Stimulated activated CD8-positive, alpha-beta memory T cell treated with anti-CD3 and anti-CD28 coated beads, Interleukin-4, amount 100 ng/mL, for 48 hours (primary cell): Measurements from ENCODE around the gene ME2.
"Not testable (repeated sequence)": the region's sequence is repeated elsewhere in the genome, so short reads cannot be mapped to it uniquely, and the experiment has no call there.

ENCODE experiments used
- DNase-seq: peaks from one replicate; pipeline ENCODE4 v3.0.0-alpha.2; 2020

ME2 gene

GRCh38 chr18:50878345-50879301 is at the start of gene ME2:
ME2 (plus strand) TSS chr18:50879118; CDS start chr18:50895821, 16,703 bp downstream.
- peak; percentile 95 for DNase-seq

- DNase-seq, result no peak
Measured at GRCh38 chr18:50829644-50830043, 49.3 kb upstream of the ME2 start.

DNA sequence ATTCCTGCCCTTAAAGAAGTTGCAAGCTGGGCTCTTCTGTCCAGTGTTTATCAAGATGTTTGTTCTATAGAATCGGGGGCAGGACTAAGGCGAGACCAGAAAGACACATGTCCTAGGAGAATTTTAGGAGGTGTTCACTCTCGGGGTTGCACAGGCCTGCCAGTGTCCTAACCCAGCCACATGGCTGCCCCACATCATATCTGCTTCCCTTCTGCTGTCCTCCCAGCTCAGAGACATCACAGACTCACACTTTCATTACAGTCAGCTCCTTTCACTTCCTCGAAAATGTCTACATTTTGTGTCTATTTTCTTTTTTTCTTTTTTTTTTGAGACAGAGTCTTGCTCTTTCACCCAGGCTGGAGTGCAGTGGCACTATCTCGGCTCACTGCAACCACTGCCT is 48.4 kb upstream of the ME2 start:
- DNase-seq, result no peak

DNA sequence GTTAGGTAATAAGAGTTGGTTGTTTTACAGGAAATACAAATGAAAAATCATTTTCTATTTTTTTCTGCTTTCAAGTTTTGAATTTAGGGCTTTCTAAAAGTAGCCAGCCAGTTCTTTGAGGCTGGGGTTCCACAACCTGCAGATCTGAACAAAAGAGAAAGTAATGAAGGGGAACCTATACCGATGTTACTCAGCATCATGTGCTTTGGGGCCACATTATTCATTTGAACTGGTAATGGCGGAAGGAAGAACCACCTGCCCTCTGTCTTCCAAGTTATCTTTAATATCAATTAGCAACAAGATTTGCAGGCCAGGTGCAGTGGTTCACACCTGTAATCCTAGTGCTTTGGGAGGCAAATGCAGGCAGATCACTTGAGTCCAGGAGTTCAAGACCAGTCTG is 46.2 kb upstream of the ME2 start:
- DNase-seq, result no peak

GRCh38 chr18:50833496-50833895 is 45.4 kb upstream of the ME2 start:
- not testable (repeated sequence) for DNase-seq

GRCh38 chr18:50836521-50836957 is 42.4 kb upstream of the ME2 start:
- no peak for DNase-seq

DNA sequence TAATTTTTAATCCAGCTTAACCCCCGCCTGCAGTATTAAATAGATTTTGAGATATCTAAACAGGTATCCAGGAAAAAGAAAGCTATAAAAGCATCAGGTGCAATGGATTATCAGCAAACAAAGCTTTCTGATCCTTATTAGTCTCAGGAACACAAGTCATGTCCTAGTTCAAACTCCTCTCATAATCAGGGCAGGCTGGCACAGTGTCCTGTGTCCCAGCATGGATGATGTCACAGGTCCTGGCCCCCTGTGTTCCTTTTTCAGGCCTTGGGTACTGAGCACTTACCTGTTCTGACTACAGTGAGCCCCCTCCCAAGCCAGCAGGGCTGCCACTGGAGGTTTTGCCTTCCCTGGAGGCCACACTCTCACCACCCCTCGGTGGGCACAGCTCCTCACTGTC is 39.6 kb upstream of the ME2 start:
- DNase-seq, result no peak

- DNase-seq, result no peak
Measured at GRCh38 chr18:50839996-50840395, 38.9 kb upstream of the ME2 start.

- no peak for DNase-seq
Measured at GRCh38 chr18:50842846-50843245, 36.1 kb upstream of the ME2 start.

- DNase-seq, result no peak
Measured at GRCh38 chr18:50844554-50844953, 34.4 kb upstream of the ME2 start.

DNA sequence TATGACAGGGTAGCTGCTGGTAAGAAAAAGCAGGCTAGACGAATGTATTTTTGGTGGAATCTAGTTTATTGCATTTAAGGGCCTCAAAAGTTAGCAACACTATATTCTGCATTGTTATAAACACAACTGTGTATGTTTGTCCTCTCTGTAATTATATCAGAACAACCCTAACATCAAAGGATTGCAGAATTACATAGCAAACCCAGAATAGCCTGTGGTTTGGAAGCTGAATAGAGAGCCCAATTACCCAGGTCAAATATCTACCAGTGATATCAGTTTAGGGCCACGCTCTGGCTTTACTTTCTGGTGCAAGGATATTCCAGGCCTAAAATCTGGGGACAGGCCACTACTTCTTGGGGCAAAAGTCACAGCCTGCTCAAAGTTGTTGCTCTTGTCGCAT is 34.0 kb upstream of the ME2 start:
- DNase-seq, result no peak

DNA sequence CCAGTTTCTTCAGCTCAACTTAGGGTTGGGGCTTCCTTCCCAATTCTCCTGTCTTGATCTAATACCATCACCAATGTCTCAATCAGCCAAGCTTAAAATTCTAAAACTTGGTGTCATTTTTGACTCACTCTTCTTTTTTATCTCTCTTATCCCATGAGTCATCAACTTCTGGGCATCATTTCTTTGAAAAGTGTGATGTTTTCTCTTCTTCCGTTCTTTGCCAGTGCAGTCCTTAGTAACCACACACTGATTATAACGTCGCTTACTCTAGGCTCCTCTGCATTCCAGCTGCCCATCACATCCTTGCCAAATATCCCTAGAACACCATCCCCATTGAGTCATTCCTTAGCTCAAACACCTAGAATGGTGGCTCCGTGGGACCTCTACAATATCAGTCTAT is 31.7 kb upstream of the ME2 start:
- DNase-seq, result no peak

- DNase-seq, result no peak
Measured at GRCh38 chr18:50848061-50848551, 30.8 kb upstream of the ME2 start.

GRCh38 chr18:50848991-50849390 is 29.9 kb upstream of the ME2 start:
- DNase-seq, result no peak

- no peak for DNase-seq
Measured at GRCh38 chr18:50849419-50849821, 29.5 kb upstream of the ME2 start.

GRCh38 chr18:50850307-50851065 is 28.4 kb upstream of the ME2 start:
- DNase-seq, result no peak

- no peak for DNase-seq
Measured at GRCh38 chr18:50853863-50854271, 25.1 kb upstream of the ME2 start.

GRCh38 chr18:50855976-50856757 is 22.8 kb upstream of the ME2 start:
- DNase-seq, result no peak

DNA sequence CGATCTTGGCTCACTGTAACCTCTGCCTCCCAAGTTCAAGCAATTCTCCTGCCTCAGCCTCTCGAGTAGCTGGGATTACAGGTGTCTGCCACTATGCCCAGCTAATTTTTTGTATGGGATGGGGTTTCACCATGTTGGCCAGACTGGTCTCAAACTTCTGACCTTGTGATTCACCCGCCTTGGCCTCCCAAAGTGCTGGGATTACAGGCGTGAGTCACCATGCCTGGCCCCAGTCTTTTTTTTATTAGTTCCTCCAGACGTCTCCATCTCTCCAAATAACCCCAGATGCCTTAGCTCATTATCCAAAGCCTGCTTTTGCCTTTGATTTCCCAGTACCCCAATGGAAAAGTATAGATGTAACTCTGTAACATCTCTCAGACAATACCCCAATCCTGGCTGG is 21.8 kb upstream of the ME2 start:
- not testable (repeated sequence) for DNase-seq

DNA sequence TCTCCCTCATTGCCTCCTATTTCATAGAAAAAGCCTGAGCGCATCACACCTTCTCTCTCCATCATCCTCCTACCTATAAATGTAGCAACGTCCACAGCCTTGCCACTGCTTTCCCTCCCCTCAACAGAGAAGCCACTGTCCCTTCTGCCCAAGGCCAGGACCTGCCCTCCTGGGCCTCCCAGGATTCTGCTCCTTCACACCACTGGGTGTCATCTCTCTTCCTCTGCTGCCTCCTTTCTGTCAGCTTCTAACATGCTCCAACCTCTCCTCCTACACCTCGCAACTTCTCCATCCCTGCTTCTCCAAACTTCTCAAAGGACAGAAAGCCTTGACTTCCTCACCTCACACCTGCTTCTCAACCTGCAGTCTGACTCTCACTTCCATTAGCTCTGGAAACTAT is 21.2 kb upstream of the ME2 start:
- DNase-seq, result no peak

GRCh38 chr18:50859793-50860555 is 18.9 kb upstream of the ME2 start:
- no peak for DNase-seq

GRCh38 chr18:50861617-50862016 is 17.3 kb upstream of the ME2 start:
- DNase-seq, result no peak
